ENCODE results near the gene GABRD. TPM values are rescaled to one million over a fixed set of nuclear protein-coding genes. Genes with fewer than 3 reads are reported as not detected.

The GABRD gene
- total RNA-seq, 2 donors from 2014 or later, result not detected

GRCh38 chr1:2046953-2047748 lies 28.0 kb downstream of the GABRD start:
- DNase-seq, result peak; percentile 74

GRCh38 chr1:2047749-2048729 lies 28.9 kb downstream of the GABRD start:
- Histone ChIP-seq H3K9me3 (ENCODE audit: control insufficient read depth, low read length) (no peaks in the 10 kb centered on the region), H3K27ac (ENCODE audit: low read depth, low read length) (no peak overlapping the region), H3K4me3 (ENCODE audit: low read length) (no peak overlapping the region), H3K36me3 (ENCODE audit: control insufficient read depth, insufficient read depth, low read length) (no peaks in the 10 kb centered on the region), H3K4me1 (ENCODE audit: control insufficient read depth, insufficient read depth, low read length) (peaks cover 5% of the 10 kb centered on the region), H3K27me3 (ENCODE audit: control insufficient read depth, insufficient read depth, low read length, poor library complexity, severe bottlenecking) (peaks cover 16% of the 10 kb centered on the region), H3K9ac (ENCODE audit: extremely low read depth, low read length, poor library complexity, severe bottlenecking) (no peak overlapping the region)
- no peak for TF ChIP-seq CTCF (conservative IDR thresholded peaks at IDR 0.05)
- Mint-ChIP-seq H3K4me3 (peak overlapping the region; percentile 68), H3K27me3 (ENCODE audit: insufficient read depth) (peaks cover 10% of the 10 kb centered on the region), H3K9me3 (no peaks in the 10 kb centered on the region), H3K36me3 (ENCODE audit: low read depth) (no peaks in the 10 kb centered on the region), H3K4me1 (peaks cover 9% of the 10 kb centered on the region), H3K27ac (no peak overlapping the region)
- WGBS, 2 experiments (ENCODE audit: insufficient coverage in 1 of 2, insufficient read length in 1 of 2), result 83 to 91% methylated on average over 16 to 25 of the region's 25 CpGs
- no peak for DNase-seq

More at GRCh38 chr1:2046953-2047748, 28.0 kb downstream of the GABRD start:
- Histone ChIP-seq H3K36me3 (ENCODE audit: control insufficient read depth, insufficient read depth, low read length) (no peaks in the 10 kb centered on the region), H3K4me3 (ENCODE audit: low read length) (no peak overlapping the region), H3K27me3 (ENCODE audit: control insufficient read depth, insufficient read depth, low read length, poor library complexity, severe bottlenecking) (peaks cover 16% of the 10 kb centered on the region), H3K27ac (ENCODE audit: low read depth, low read length) (no peak overlapping the region), H3K9ac (ENCODE audit: extremely low read depth, low read length, poor library complexity, severe bottlenecking) (no peak overlapping the region), H3K4me1 (ENCODE audit: control insufficient read depth, insufficient read depth, low read length) (peaks cover 5% of the 10 kb centered on the region), H3K9me3 (ENCODE audit: control insufficient read depth, low read length) (no peaks in the 10 kb centered on the region)
- Mint-ChIP-seq H3K4me3 (no peak overlapping the region), H3K9me3 (no peaks in the 10 kb centered on the region), H3K27me3 (ENCODE audit: insufficient read depth) (peaks cover 10% of the 10 kb centered on the region), H3K4me1 (peaks cover 5% of the 10 kb centered on the region), H3K27ac (no peak overlapping the region), H3K36me3 (ENCODE audit: low read depth) (no peaks in the 10 kb centered on the region)
- no peak for TF ChIP-seq CTCF (conservative IDR thresholded peaks at IDR 0.05)
- 45 to 53% methylated on average over 12 to 25 of the region's 25 CpGs for WGBS, 2 experiments (ENCODE audit: insufficient coverage in 1 of 2, insufficient read length in 1 of 2)

- Mint-ChIP-seq H3K27me3 (ENCODE audit: insufficient read depth) (peaks cover 6% of the 10 kb centered on the region), H3K36me3 (ENCODE audit: low read depth) (no peaks in the 10 kb centered on the region), H3K4me1 (peaks cover 9% of the 10 kb centered on the region), H3K9me3 (no peaks in the 10 kb centered on the region), H3K27ac (peak overlapping the region; percentile 91), H3K4me3 (peak overlapping the region; percentile 68)
- peaks cover 10% of the 10 kb centered on the region for H3K27me3 ChIP-seq (ENCODE audit: control insufficient read depth, insufficient read depth, low read length, poor library complexity, severe bottlenecking)
- peak; percentile 81 for TF ChIP-seq CTCF (conservative IDR thresholded peaks at IDR 0.05)
- peak overlapping the region; percentile 74 for H3K9ac ChIP-seq (ENCODE audit: extremely low read depth, low read length, poor library complexity, severe bottlenecking)
- WGBS, 2 experiments (ENCODE audit: insufficient coverage in 1 of 2, insufficient read length in 1 of 2), result 31 to 39% methylated on average over 12 to 14 of the region's 14 CpGs
- peak; percentile 96 for DNase-seq
- H3K9me3 ChIP-seq (ENCODE audit: control insufficient read depth, low read length), result no peaks in the 10 kb centered on the region
- no peaks in the 10 kb centered on the region for H3K36me3 ChIP-seq (ENCODE audit: control insufficient read depth, insufficient read depth, low read length)
- H3K4me1 ChIP-seq (ENCODE audit: control insufficient read depth, insufficient read depth, low read length), result peaks cover 5% of the 10 kb centered on the region
- no peak overlapping the region for H3K27ac ChIP-seq (ENCODE audit: low read depth, low read length)
- H3K4me3 ChIP-seq (ENCODE audit: low read length), result peak overlapping the region; percentile 86
Observed at GRCh38 chr1:2049225-2049717, 30.1 kb downstream of the GABRD start.

Measured in endodermal cell (in vitro differentiated cells).